Right lobe of liver (tissue), 6 donors: Measurements from ENCODE around the gene UBQLN1. TPM values are rescaled to one million over a fixed set of nuclear protein-coding genes. Genes with fewer than 3 reads are reported as not detected.

Source experiments
- ATAC-seq, 4 donors: fragments of 200-7000 bp; cut with Tn5 transposase; one replicate each; pipeline ENCODE4 v1.9.1; 2020; ENCODE audit warnings: mild to moderate bottlenecking in 4 of 4, moderate library complexity in 4 of 4
- DNase-seq, 3 donors: peaks; one replicate each; pipeline ENCODE4 v3.0.0-alpha.2; 2020
- H3K27ac ChIP-seq, 3 donors: fragments of 200-600 bp; one replicate each; pipeline ENCODE4 v1.8.0; 2022
- H3K27me3 ChIP-seq, 2 donors: fragments of 200-600 bp; one replicate each; pipeline ENCODE4 v1.8.0; 2022
- H3K36me3 ChIP-seq, 4 donors: fragments of 200-600 bp; sonication (generic) in 1 of 4; one replicate each; pipeline versions ENCODE4 v1.5.1 to v1.8.0; 2017 to 2022; ENCODE audit warnings: control low read depth in 1 of 4
- H3K4me1 ChIP-seq, 4 donors: fragments of 200-600 bp; sonication (generic) in 1 of 4; one replicate each; pipeline versions ENCODE4 v1.5.1 to v1.8.0; 2017 to 2022; ENCODE audit warnings: control low read depth in 1 of 4
- H3K4me3 ChIP-seq, 3 donors: fragments of 200-600 bp; one replicate each; pipeline ENCODE4 v1.8.0; 2022
- H3K9me3 ChIP-seq, 4 donors: fragments of 200-600 bp; sonication (generic) in 1 of 4; one replicate each; pipeline versions ENCODE4 v1.5.1 to v1.8.0; 2017 to 2022; ENCODE audit warnings: control low read depth in 1 of 4
- CTCF ChIP-seq, 4 donors: fragments of 200-600 bp in 3 of 4; fragments of 450-650 bp in 1 of 4; IDR thresholded peaks; one replicate each; pipeline versions ENCODE4 v1.5.1 to v1.8.0; 2016 to 2022; ENCODE audit warnings: antibody characterized with exemption in 4 of 4, mild to moderate bottlenecking in 2 of 4
- POLR2A ChIP-seq: fragments of 450-650 bp; IDR thresholded peaks from one replicate; pipeline ENCODE4 v1.6.1; 2017; ENCODE audit warnings: antibody characterized with exemption, mild to moderate bottlenecking
- WGBS: methylation state at CpG from one replicate; pipeline ENCODE4 v1.1.6; 2018; ENCODE audit warnings: low coverage, low lambda C conversion rate; ENCODE audit not compliant: insufficient coverage; ENCODE audit errors: missing lambda C conversion rate; 5-methylcytosine and 5-hydroxymethylcytosine counted together
- intact Hi-C, 2 donors: fragments of 100-400 bp; cut with DNase I; formaldehyde crosslinking; loops; one replicate each; pipeline versions ENCODE4 v1.11.2 to v1.14.1; 2022
- total RNA-seq, 6 experiments: library from RNA; depleted of rRNA in 2 of 6; stranded (reverse); fragments of >200 nt in 2 of 6; fragmentation: NEBNext Ultra II Directional in 3 of 6; extraction: Animal tissue kit (Norgen Biotek cat#: 25700) in 3 of 6; gene quantifications; one replicate each; pipeline versions ENCODE4 v1.1.0 to v1.2.4, GENCODE V29; 2016 to 2023
- donor health status: DM: no; HTN: yes; CAD: no.
- donor health status: DM: no; HTN: no; CAD: no.
- donor health status: DM: no; HTN: no; CAD: no.
- donor health status: DM: no; HTN: yes; CAD: no.
- donor health status: DM: no; HTN: yes; CAD: no.

UBQLN1 gene
- total RNA-seq, 6 experiments from 2014 or later: 49.6 to 94.5 (median 66.0) TPM

- TF ChIP-seq CTCF (IDR thresholded peaks at IDR 0.05): no peak
- TF ChIP-seq POLR2A: no peak
- no peaks in the 10 kb centered on the region for H3K36me3 ChIP-seq
- intact Hi-C loops: no loop called here
- no peaks in the 10 kb centered on the region for H3K27me3 ChIP-seq
- no peak for DNase-seq
- H3K4me1 ChIP-seq: no peaks in the 10 kb centered on the region
- no peak for ATAC-seq
- no peak overlapping the region for H3K27ac ChIP-seq
- H3K4me3 ChIP-seq: no peak overlapping the region
- peaks cover 0 to 4% (median 0%) of the 10 kb centered on the region in 4 donors for H3K9me3 ChIP-seq
Measured at GRCh38 chr9:83715794-83716193, 8.0 kb upstream of the UBQLN1 start.

- ATAC-seq (no peak), DNase-seq (no peak)
- no peak for TF ChIP-seq CTCF (IDR thresholded peaks at IDR 0.05)
- TF ChIP-seq POLR2A: no peak
- H3K4me3 ChIP-seq: no peak overlapping the region
- H3K27me3 ChIP-seq: no peaks in the 10 kb centered on the region
- peaks cover 0 to 4% (median 0%) of the 10 kb centered on the region in 4 donors for H3K9me3 ChIP-seq
- H3K4me1 ChIP-seq: no peaks in the 10 kb centered on the region
- H3K27ac ChIP-seq: no peak overlapping the region
- WGBS: 67% methylated on average over 1 of the region's 1 CpG
- intact Hi-C loops: no loop called here
- H3K36me3 ChIP-seq: no peaks in the 10 kb centered on the region
Measured at GRCh38 chr9:83715221-83715620, 7.5 kb upstream of the UBQLN1 start.

GRCh38 chr9:83714329-83714728, 6.6 kb upstream of the UBQLN1 start:
- Histone ChIP-seq H3K4me3 (no peak overlapping the region), H3K27me3 (no peaks in the 10 kb centered on the region), H3K4me1 (no peaks in the 10 kb centered on the region), H3K27ac (no peak overlapping the region), H3K9me3 (peaks cover 0 to 4% (median 0%) of the 10 kb centered on the region in 4 donors), H3K36me3 (no peaks in the 10 kb centered on the region)
- ATAC-seq: peak in 3 of 4 donors; percentile 24 to 37 (median 33)
- no peak for DNase-seq
- TF ChIP-seq POLR2A: no peak
- TF ChIP-seq CTCF (IDR thresholded peaks at IDR 0.05): peak; percentile 9 to 28 (median 24)
- WGBS: 59% methylated on average over 3 of the region's 3 CpGs
- intact Hi-C loops: no loop called here

- DNase-seq: peak; percentile 87 to 92 (median 88)
- H3K27ac ChIP-seq: peak overlapping the region; percentile 99 to 100 (median 99)
- no peaks in the 10 kb centered on the region for H3K9me3 ChIP-seq
- peak overlapping the region; percentile 91 to 95 (median 94) for H3K4me3 ChIP-seq
- peaks cover 0 to 24% (median 1%) of the 10 kb centered on the region in 4 donors for H3K4me1 ChIP-seq
- whole genome bisulfite sequencing: 18% methylated on average over 16 of the region's 20 CpGs
- no peaks in the 10 kb centered on the region for H3K27me3 ChIP-seq
- peak; percentile 81 to 91 (median 83) for ATAC-seq
- intact Hi-C loops: no loop called here
- peak in 3 of 4 donors; percentile 35 to 47 (median 46) for TF ChIP-seq CTCF (IDR thresholded peaks at IDR 0.05)
- TF ChIP-seq POLR2A: no peak
- H3K36me3 ChIP-seq: no peaks in the 10 kb centered on the region
Measured at GRCh38 chr9:83708515-83709158, 879 bp upstream of the UBQLN1 start.

- H3K27me3 ChIP-seq: no peaks in the 10 kb centered on the region
- H3K4me3 ChIP-seq: peak overlapping the region; percentile 91 to 95 (median 94)
- H3K36me3 ChIP-seq: no peaks in the 10 kb centered on the region
- peak overlapping the region; percentile 99 to 100 (median 99) for H3K27ac ChIP-seq
- DNase-seq (no peak), ATAC-seq (peak; percentile 49 to 65 (median 62))
- no peak for TF ChIP-seq CTCF (IDR thresholded peaks at IDR 0.05)
- no peak for TF ChIP-seq POLR2A
- H3K4me1 ChIP-seq: peaks cover 0 to 27% (median 1%) of the 10 kb centered on the region in 4 donors
- intact Hi-C loops: no loop called here
- WGBS: 0% methylated on average over 1 of the region's 26 CpGs
- no peaks in the 10 kb centered on the region for H3K9me3 ChIP-seq
Measured at GRCh38 chr9:83707518-83707767, 315 bp downstream of the UBQLN1 start.
